NCI-H526 treated with DMSO at 0.1 percent for 48 hours (cell line): Measurements from ENCODE around the gene CFAP61.
"Not testable (repeated sequence)": the region's sequence is repeated elsewhere in the genome, so short reads cannot be mapped to it uniquely, and the experiment has no call there.

ENCODE experiments used
- DNase-seq: peaks from one replicate; lab custom pipeline; 2025; lab: John Stamatoyannopoulos, UW

The CFAP61 gene

GRCh38 chr20:20235681-20236080 is 183.3 kb downstream of the CFAP61 start:
- no peak for DNase-seq

GRCh38 chr20:20237093-20237959 is 185.0 kb downstream of the CFAP61 start:
- DNase-seq = no peak

- DNase-seq = no peak
Observed at GRCh38 chr20:20241976-20242375, 189.6 kb downstream of the CFAP61 start.

- DNase-seq = not testable (repeated sequence)
Observed at GRCh38 chr20:20244384-20244783, 192.1 kb downstream of the CFAP61 start.

- no peak for DNase-seq
Observed at GRCh38 chr20:20246996-20247633, 194.8 kb downstream of the CFAP61 start.

GRCh38 chr20:20248620-20249200 is 196.4 kb downstream of the CFAP61 start:
- no peak for DNase-seq

- no peak for DNase-seq
Observed at GRCh38 chr20:20251317-20251716, 199.0 kb downstream of the CFAP61 start.

- no peak for DNase-seq
Observed at GRCh38 chr20:20251836-20252235, 199.5 kb downstream of the CFAP61 start.

- no peak for DNase-seq
Observed at GRCh38 chr20:20253039-20253743, 200.9 kb downstream of the CFAP61 start.

GRCh38 chr20:20253744-20254330 is 201.5 kb downstream of the CFAP61 start:
- DNase-seq = no peak

- DNase-seq = no peak
Observed at GRCh38 chr20:20255099-20255498, 202.8 kb downstream of the CFAP61 start.

- DNase-seq = no peak
Observed at GRCh38 chr20:20259533-20259932, 207.2 kb downstream of the CFAP61 start.

- no peak for DNase-seq
Observed at GRCh38 chr20:20261159-20261558, 208.8 kb downstream of the CFAP61 start.

GRCh38 chr20:20265210-20265609 is 212.9 kb downstream of the CFAP61 start:
- DNase-seq = no peak

- no peak for DNase-seq
Observed at GRCh38 chr20:20266552-20266951, 214.2 kb downstream of the CFAP61 start.

GRCh38 chr20:20267685-20268370 is 215.5 kb downstream of the CFAP61 start:
- no peak for DNase-seq

- no peak for DNase-seq
Observed at GRCh38 chr20:20271271-20271670, 218.9 kb downstream of the CFAP61 start.

GRCh38 chr20:20272686-20273085 is 220.4 kb downstream of the CFAP61 start:
- DNase-seq = no peak

GRCh38 chr20:20273286-20273685 is 221.0 kb downstream of the CFAP61 start:
- DNase-seq = no peak

GRCh38 chr20:20274821-20275220 is 222.5 kb downstream of the CFAP61 start:
- DNase-seq = no peak

- no peak for DNase-seq
Observed at GRCh38 chr20:20275636-20276035, 223.3 kb downstream of the CFAP61 start.
